Esophagus (tissue), 2 donors: ENCODE measurements around the gene RPLP2. TPM values are rescaled to one million over a fixed set of nuclear protein-coding genes. Genes with fewer than 3 reads are reported as not detected.

ENCODE experiments used
- H3K27ac ChIP-seq, 2 donors: one replicate each; pipeline ENCODE4 v1.5.1; 2013; ENCODE audit warnings: low read depth in 2 of 2, mild to moderate bottlenecking in 2 of 2, inconsistent platforms in 1 of 2, low read length in 1 of 2, moderate library complexity in 1 of 2
- H3K27me3 ChIP-seq, 2 donors: one replicate each; pipeline ENCODE4 v1.6.1; 2013; ENCODE audit warnings: low read length in 2 of 2, control low read depth in 1 of 2, mild to moderate bottlenecking in 1 of 2; ENCODE audit not compliant: insufficient read depth in 2 of 2, control insufficient read depth in 1 of 2
- H3K36me3 ChIP-seq, 2 donors: one replicate each; pipeline ENCODE4 v1.6.1; 2013; ENCODE audit warnings: low read length in 1 of 2; ENCODE audit not compliant: control insufficient read depth in 2 of 2, insufficient read depth in 2 of 2
- H3K4me1 ChIP-seq, 2 donors: one replicate each; pipeline ENCODE4 v1.6.1; 2013; ENCODE audit warnings: low read length in 1 of 2; ENCODE audit not compliant: control insufficient read depth in 2 of 2, insufficient read depth in 2 of 2
- H3K4me3 ChIP-seq, 2 donors: one replicate each; pipeline ENCODE4 v1.5.1; 2013; ENCODE audit warnings: low read length in 2 of 2, mild to moderate bottlenecking in 2 of 2, low read depth in 1 of 2, moderate library complexity in 1 of 2
- H3K9me3 ChIP-seq, 2 donors: one replicate each; pipeline ENCODE4 v1.6.1; 2013; ENCODE audit warnings: mild to moderate bottlenecking in 2 of 2, low read depth in 1 of 2, low read length in 1 of 2, moderate library complexity in 1 of 2; ENCODE audit not compliant: control insufficient read depth in 2 of 2, insufficient read depth in 1 of 2
- WGBS, 2 donors: extraction: QIAGEN DNeasy Blood & Tissue Kit; methylation state at CpG; one replicate each; pipeline ENCODE4 v1.1.7; 2013; 5-methylcytosine and 5-hydroxymethylcytosine counted together
- polyA plus RNA-seq, 2 donors: library from polyadenylated mRNA; stranded (reverse); fragments of 200-250 nt; gene quantifications; one replicate each; pipeline ENCODE4 v1.2.3, GENCODE V29; 2013
- donor health status: healthy with polysubstance abuse.
- donor health status: Bipolar disorder and iron deficiency.

The RPLP2 gene
- polyA plus RNA-seq, 2 donors: 1,061 to 1,474 TPM

GRCh38 chr11:827897-828192, 18.1 kb downstream of the RPLP2 start, which contains the start of gene CRACR2B:
Gene CRACR2B, plus strand, starts transcription at chr11:827919. Its CDS starts 689 bp downstream, at chr11:828608.
- peak within 1 kb of the TSS; percentile 42 to 45 for H3K4me3 ChIP-seq
- peaks cover 0 to 4% of the 10 kb centered on the region in 2 donors for H3K27me3 ChIP-seq
- peaks cover 21 to 53% of the 10 kb centered on the region in 2 donors for H3K4me1 ChIP-seq
- H3K9me3 ChIP-seq: no peaks in the 10 kb centered on the region
- H3K36me3 ChIP-seq: peaks cover 0 to 24% of the 10 kb centered on the region in 2 donors
- WGBS, 2 donors: 33 to 52% methylated on average over 5 of the region's 5 CpGs
- peak within 1 kb of the TSS; percentile 21 to 37 for H3K27ac ChIP-seq

GRCh38 chr11:828506-829175, 18.9 kb downstream of the RPLP2 start:
- Histone ChIP-seq H3K36me3 (peaks cover 0 to 20% of the 10 kb centered on the region in 2 donors), H3K4me3 (no peak overlapping the region), H3K9me3 (no peaks in the 10 kb centered on the region), H3K4me1 (peaks cover 21 to 53% of the 10 kb centered on the region in 2 donors), H3K27me3 (peaks cover 0 to 4% of the 10 kb centered on the region in 2 donors), H3K27ac (peak overlapping the region in 1 of 2 donors; percentile 21)
- 65 to 67% methylated on average over 21 of the region's 21 CpGs for WGBS, 2 donors

- peaks cover 0 to 4% of the 10 kb centered on the region in 2 donors for H3K27me3 ChIP-seq
- WGBS, 2 donors: 13 to 14% methylated on average over 40 of the region's 40 CpGs
- H3K27ac ChIP-seq: no peak overlapping the region
- peaks cover 21 to 57% of the 10 kb centered on the region in 2 donors for H3K4me1 ChIP-seq
- H3K36me3 ChIP-seq: peaks cover 0 to 13% of the 10 kb centered on the region in 2 donors
- H3K4me3 ChIP-seq: peak overlapping the region; percentile 4 to 18
- H3K9me3 ChIP-seq: no peaks in the 10 kb centered on the region
These were observed 19.5 kb downstream of the RPLP2 start for GRCh38 chr11:829176-829846.

- H3K27ac ChIP-seq: no peak overlapping the region
- H3K9me3 ChIP-seq: no peaks in the 10 kb centered on the region
- H3K4me1 ChIP-seq: peaks cover 26 to 63% of the 10 kb centered on the region in 2 donors
- H3K27me3 ChIP-seq: peaks cover 0 to 4% of the 10 kb centered on the region in 2 donors
- peak overlapping the region; percentile 18 to 27 for H3K4me3 ChIP-seq
- peaks cover 0 to 8% of the 10 kb centered on the region in 2 donors for H3K36me3 ChIP-seq
- WGBS, 2 donors: 3 to 17% methylated on average over 35 to 39 of the region's 39 CpGs
These were observed 20.1 kb downstream of the RPLP2 start for GRCh38 chr11:829847-830294.

- H3K36me3 ChIP-seq: peaks cover 0 to 2% of the 10 kb centered on the region in 2 donors
- peak overlapping the region; percentile 18 to 27 for H3K4me3 ChIP-seq
- H3K9me3 ChIP-seq: no peaks in the 10 kb centered on the region
- H3K4me1 ChIP-seq: peaks cover 26 to 63% of the 10 kb centered on the region in 2 donors
- H3K27me3 ChIP-seq: peaks cover 0 to 4% of the 10 kb centered on the region in 2 donors
- 5 to 20% methylated on average over 61 to 78 of the region's 78 CpGs for WGBS, 2 donors
- H3K27ac ChIP-seq: no peak overlapping the region
These were observed 20.7 kb downstream of the RPLP2 start for GRCh38 chr11:830295-831117.

GRCh38 chr11:831118-831864, 21.5 kb downstream of the RPLP2 start:
- Histone ChIP-seq H3K9me3 (no peaks in the 10 kb centered on the region), H3K27ac (no peak overlapping the region), H3K4me3 (peak overlapping the region in 1 of 2 donors; percentile 27), H3K27me3 (peaks cover 0 to 4% of the 10 kb centered on the region in 2 donors), H3K4me1 (peaks cover 23 to 58% of the 10 kb centered on the region in 2 donors), H3K36me3 (peaks cover 0 to 2% of the 10 kb centered on the region in 2 donors)
- WGBS, 2 donors: 52 to 53% methylated on average over 29 to 31 of the region's 31 CpGs

- Histone ChIP-seq H3K27ac (peak overlapping the region in 1 of 2 donors; percentile 33), H3K27me3 (peaks cover 0 to 4% of the 10 kb centered on the region in 2 donors), H3K9me3 (no peaks in the 10 kb centered on the region), H3K4me1 (peaks cover 23 to 58% of the 10 kb centered on the region in 2 donors), H3K4me3 (peak overlapping the region; percentile 37 to 62), H3K36me3 (peaks cover 0 to 8% of the 10 kb centered on the region in 2 donors)
- 62 to 73% methylated on average over 19 to 23 of the region's 23 CpGs for WGBS, 2 donors
These were observed 22.3 kb downstream of the RPLP2 start for GRCh38 chr11:831961-832528.

- WGBS, 2 donors: 2 to 7% methylated on average over 17 to 67 of the region's 67 CpGs
- Histone ChIP-seq H3K27me3 (peaks cover 0 to 4% of the 10 kb centered on the region in 2 donors), H3K9me3 (no peaks in the 10 kb centered on the region), H3K36me3 (peaks cover 3 to 14% of the 10 kb centered on the region in 2 donors), H3K4me1 (peaks cover 23 to 55% of the 10 kb centered on the region in 2 donors), H3K4me3 (peak within 1 kb of the TSS; percentile 62 to 66), H3K27ac (peak within 1 kb of the TSS; percentile 85 to 88)
These were observed 22.9 kb downstream of the RPLP2 start, which contains the start of gene CD151 for GRCh38 chr11:832529-833113. Gene CD151, plus strand, starts transcription at chr11:832952. Its CDS starts 3,118 bp downstream, at chr11:836070.
